Smooth muscle cell (in vitro differentiated cells): ENCODE measurements around the gene FAM161A. TPM values are rescaled to one million over a fixed set of nuclear protein-coding genes. Genes with fewer than 3 reads are reported as not detected.
"Not testable (repeated sequence)": the region's sequence is repeated elsewhere in the genome, so short reads cannot be mapped to it uniquely, and the experiment has no call there.

Experiments
- DNase-seq: peaks from one replicate; lab custom pipeline; 2025; ENCODE audit not compliant: unreplicated experiment; lab: John Stamatoyannopoulos, UW
- H2AFZ ChIP-seq: fragments of 200-600 bp; sonication (generic); 2 replicates; pipeline ENCODE4 v1.6.0; 2016; ENCODE audit warnings: antibody characterized with exemption, low read depth, mild to moderate bottlenecking
- H3F3A ChIP-seq: fragments of 200-600 bp; sonication (generic); 2 replicates; pipeline ENCODE4 v1.6.0; 2017; ENCODE audit warnings: antibody characterized with exemption, low read depth
- H3K27ac ChIP-seq: fragments of 200-600 bp; sonication (generic); 2 replicates; pipeline ENCODE4 v1.5.1; 2016; ENCODE audit warnings: low read depth, mild to moderate bottlenecking
- H3K27me3 ChIP-seq: fragments of 200-600 bp; sonication (generic); 2 replicates; pipeline ENCODE4 v1.6.1; 2016; ENCODE audit warnings: low read depth, mild to moderate bottlenecking
- H3K36me3 ChIP-seq: fragments of 200-600 bp; sonication (generic); 2 replicates; pipeline ENCODE4 v1.5.1; 2016; ENCODE audit warnings: low read depth
- H3K4me1 ChIP-seq: fragments of 200-600 bp; sonication (generic); 2 replicates; pipeline ENCODE4 v1.5.1; 2016; ENCODE audit warnings: low read depth
- H3K4me2 ChIP-seq: fragments of 200-600 bp; sonication (generic); 2 replicates; pipeline ENCODE4 v1.6.0; 2016; ENCODE audit warnings: mild to moderate bottlenecking
- H3K4me3 ChIP-seq: fragments of 200-600 bp; sonication (generic); 2 replicates; pipeline ENCODE4 v1.5.1; 2016; ENCODE audit warnings: mild to moderate bottlenecking
- H3K79me2 ChIP-seq: fragments of 200-600 bp; sonication (generic); 2 replicates; pipeline ENCODE4 v1.6.0; 2016; ENCODE audit warnings: low read depth, mild to moderate bottlenecking
- H3K9ac ChIP-seq: fragments of 200-600 bp; sonication (generic); 2 replicates; pipeline ENCODE4 v1.6.0; 2016; ENCODE audit warnings: low read depth
- H3K9me3 ChIP-seq: fragments of 200-600 bp; sonication (generic); replicated peaks from 2 replicates; pipeline ENCODE4 v1.5.1; 2016; ENCODE audit warnings: low read depth
- H4K20me1 ChIP-seq: fragments of 200-600 bp; sonication (generic); 2 replicates; pipeline ENCODE4 v1.6.0; 2016; ENCODE audit warnings: low read depth
- WGBS: methylation state at CpG from one replicate; pipeline ENCODE4 v1.1.7; 2016; ENCODE audit warnings: low lambda C conversion rate; 5-methylcytosine and 5-hydroxymethylcytosine counted together
- polyA plus RNA-seq: library from polyadenylated mRNA; unstranded; fragments of >200 nt; fragmentation: Nextera tagmentation; extraction: Ambion mirVana; gene quantifications from 2 replicates; pipeline ENCODE4 v1.2.1, GENCODE V29; 2016
- total RNA-seq: library from RNA; depleted of rRNA; stranded (reverse); fragments of >200 nt; gene quantifications from 2 replicates; pipeline ENCODE4 v1.2.3, GENCODE V29; 2014
- TF ChIP-seq, protein P1 (sequence below): fragments of 200-600 bp; sonication (generic); IDR thresholded peaks from 2 replicates; pipeline ENCODE4 v1.5.1; 2017; ENCODE audit warnings: borderline replicate concordance, mild to moderate bottlenecking, antibody characterized with exemption; ENCODE audit not compliant: insufficient read depth, poor library complexity, severe bottlenecking

Gene FAM161A
- total and polyA plus RNA-seq, 2 experiments from 2014 or later: 3.9 to 5.7 TPM

DNA sequence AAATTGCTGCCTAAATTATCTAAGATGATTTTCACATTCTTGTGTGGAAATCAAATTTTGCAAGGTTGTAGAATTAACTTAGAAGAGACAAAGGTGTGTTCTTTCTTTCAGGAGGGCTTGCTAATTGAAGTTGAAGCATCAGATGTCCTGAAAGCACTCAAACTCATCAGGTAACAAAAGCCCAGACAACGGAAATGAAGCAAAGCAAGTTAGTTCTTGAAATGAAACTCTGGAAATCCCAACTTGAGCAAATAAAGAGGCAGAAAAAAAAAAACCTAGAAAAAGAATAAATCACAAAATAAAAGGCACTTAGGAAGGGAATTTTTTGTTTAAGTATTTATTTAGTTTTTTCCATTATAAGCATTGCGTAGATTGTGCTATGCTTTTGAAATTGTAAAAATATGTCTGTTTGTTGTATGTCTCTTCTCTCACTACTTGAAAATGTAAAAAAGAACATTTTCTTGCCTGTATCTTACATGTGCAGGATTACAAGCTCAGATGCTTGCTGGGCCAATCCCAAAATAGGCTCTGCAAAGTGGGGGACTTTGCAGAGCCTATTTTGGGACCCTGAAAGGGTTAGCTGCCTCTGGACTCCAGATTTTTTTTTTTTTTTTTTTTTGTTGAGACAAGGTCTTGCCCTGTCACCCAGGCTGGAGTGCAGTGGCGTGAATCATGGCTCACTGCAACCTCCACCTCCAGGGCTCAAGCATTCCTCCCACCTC, 46.7 kb downstream of the FAM161A start:
- H3K79me2 ChIP-seq: no peaks in the 10 kb centered on the region
- H3K9me3 ChIP-seq: no peaks in the 10 kb centered on the region
- no peaks in the 10 kb centered on the region for H3F3A ChIP-seq
- H3K4me1 ChIP-seq: no peaks in the 10 kb centered on the region
- H2AFZ ChIP-seq: no peak overlapping the region
- H3K27ac ChIP-seq: no peak overlapping the region
- H3K4me3 ChIP-seq: no peak overlapping the region
- H3K9ac ChIP-seq: no peak overlapping the region
- no peaks in the 10 kb centered on the region for H4K20me1 ChIP-seq
- no peak for DNase-seq
- WGBS: 89% methylated on average over 3 of the region's 3 CpGs
- H3K36me3 ChIP-seq: no peaks in the 10 kb centered on the region
- no peak overlapping the region for H3K4me2 ChIP-seq
- TF ChIP-seq, protein P1, sequence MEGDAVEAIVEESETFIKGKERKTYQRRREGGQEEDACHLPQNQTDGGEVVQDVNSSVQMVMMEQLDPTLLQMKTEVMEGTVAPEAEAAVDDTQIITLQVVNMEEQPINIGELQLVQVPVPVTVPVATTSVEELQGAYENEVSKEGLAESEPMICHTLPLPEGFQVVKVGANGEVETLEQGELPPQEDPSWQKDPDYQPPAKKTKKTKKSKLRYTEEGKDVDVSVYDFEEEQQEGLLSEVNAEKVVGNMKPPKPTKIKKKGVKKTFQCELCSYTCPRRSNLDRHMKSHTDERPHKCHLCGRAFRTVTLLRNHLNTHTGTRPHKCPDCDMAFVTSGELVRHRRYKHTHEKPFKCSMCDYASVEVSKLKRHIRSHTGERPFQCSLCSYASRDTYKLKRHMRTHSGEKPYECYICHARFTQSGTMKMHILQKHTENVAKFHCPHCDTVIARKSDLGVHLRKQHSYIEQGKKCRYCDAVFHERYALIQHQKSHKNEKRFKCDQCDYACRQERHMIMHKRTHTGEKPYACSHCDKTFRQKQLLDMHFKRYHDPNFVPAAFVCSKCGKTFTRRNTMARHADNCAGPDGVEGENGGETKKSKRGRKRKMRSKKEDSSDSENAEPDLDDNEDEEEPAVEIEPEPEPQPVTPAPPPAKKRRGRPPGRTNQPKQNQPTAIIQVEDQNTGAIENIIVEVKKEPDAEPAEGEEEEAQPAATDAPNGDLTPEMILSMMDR: no peak
- peaks cover 12% of the 10 kb centered on the region for H3K27me3 ChIP-seq

DNA sequence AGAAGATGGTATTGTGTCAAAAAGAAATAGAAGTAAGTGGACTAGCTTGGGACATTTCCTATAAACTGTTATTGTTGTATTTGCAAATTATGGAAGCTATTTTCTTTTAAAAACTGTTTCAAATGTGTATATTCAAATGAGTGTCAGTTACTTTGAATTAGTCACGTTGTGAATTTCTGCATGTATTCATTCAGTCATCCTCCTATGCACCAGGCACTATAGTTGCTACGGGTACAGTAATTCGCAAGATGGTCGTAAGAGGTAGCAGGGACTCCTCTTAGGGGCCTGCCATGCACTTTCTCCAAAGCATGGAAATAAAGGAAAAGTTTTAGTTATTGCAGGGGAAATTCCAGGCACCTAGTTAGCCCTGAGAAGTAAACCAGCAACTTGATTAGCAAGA, 51.3 kb downstream of the FAM161A start:
- H3F3A ChIP-seq: no peaks in the 10 kb centered on the region
- WGBS: 79% methylated on average over 4 of the region's 4 CpGs

DNA sequence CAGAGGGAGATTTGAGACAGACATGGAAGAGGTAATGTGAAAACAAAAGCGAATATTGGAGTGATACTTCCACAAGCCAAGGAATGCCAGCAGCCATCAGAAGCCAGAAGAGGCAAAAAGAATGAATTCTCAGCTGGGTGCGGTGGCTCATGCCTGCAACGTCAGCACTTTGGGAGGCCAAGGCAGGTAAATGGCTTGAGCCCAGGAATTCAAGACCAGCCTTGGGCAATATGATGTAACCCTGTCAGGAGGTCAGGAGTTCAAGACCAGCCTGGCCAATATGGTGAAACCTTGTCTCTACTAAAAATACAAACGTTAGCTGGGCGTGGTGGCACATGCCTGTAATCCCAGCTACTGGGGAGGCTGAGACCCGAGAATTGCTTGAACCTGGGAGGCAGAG, 54.8 kb downstream of the FAM161A start:
- Histone ChIP-seq H3K4me3 (no peak overlapping the region), H3F3A (no peaks in the 10 kb centered on the region), H3K4me1 (peaks cover 7% of the 10 kb centered on the region), H3K27ac (no peak overlapping the region), H3K27me3 (no peaks in the 10 kb centered on the region), H3K9me3 (no peaks in the 10 kb centered on the region), H2AFZ (no peak overlapping the region), H3K36me3 (no peaks in the 10 kb centered on the region), H3K4me2 (no peak overlapping the region), H3K9ac (no peak overlapping the region), H4K20me1 (no peaks in the 10 kb centered on the region), H3K79me2 (no peaks in the 10 kb centered on the region)
- TF ChIP-seq, protein P1: no peak
- DNase-seq: no peak
- WGBS: 90% methylated on average over 6 of the region's 6 CpGs

More for the DNA sequence above, 51.3 kb downstream of the FAM161A start:
- Histone ChIP-seq H3K4me3 (no peak overlapping the region), H3K36me3 (no peaks in the 10 kb centered on the region), H3K9me3 (no peaks in the 10 kb centered on the region), H3K27me3 (peaks cover 12% of the 10 kb centered on the region), H3K27ac (no peak overlapping the region), H4K20me1 (no peaks in the 10 kb centered on the region), H3K4me2 (no peak overlapping the region), H2AFZ (no peak overlapping the region), H3K9ac (no peak overlapping the region), H3K79me2 (no peaks in the 10 kb centered on the region), H3K4me1 (peaks cover 7% of the 10 kb centered on the region)
- no peak for DNase-seq
- TF ChIP-seq, protein P1: no peak

DNA sequence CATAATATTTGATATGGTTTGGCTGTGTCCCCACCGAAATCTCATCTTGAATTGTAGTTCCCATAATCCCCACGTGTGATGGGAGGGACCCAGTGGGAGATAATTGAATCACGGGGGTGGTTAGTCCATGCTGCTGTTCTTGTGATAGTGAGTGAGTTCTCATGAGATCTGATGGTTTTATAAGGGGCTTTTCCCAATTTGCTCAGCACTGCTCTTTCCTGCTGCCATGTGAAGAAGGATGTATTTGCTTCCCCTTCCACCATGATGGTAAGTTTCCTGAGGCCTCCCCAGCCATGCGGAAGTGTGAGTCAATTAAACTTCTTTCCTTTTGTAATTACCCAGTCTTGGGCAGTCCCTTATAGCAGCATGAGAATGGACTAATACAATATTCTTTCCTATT, 56.4 kb downstream of the FAM161A start:
- not testable (repeated sequence) for H3K4me3 ChIP-seq, H2AFZ ChIP-seq, H3F3A ChIP-seq, H3K4me2 ChIP-seq, H4K20me1 ChIP-seq, H3K27me3 ChIP-seq, H3K36me3 ChIP-seq, H3K4me1 ChIP-seq, H3K9ac ChIP-seq, H3K9me3 ChIP-seq, H3K27ac ChIP-seq, H3K79me2 ChIP-seq, DNase-seq
- WGBS: 89% methylated on average over 4 of the region's 4 CpGs
